Left renal cortex interstitium (tissue), 4 donors: ENCODE results near the gene CLRN3. TPM values are rescaled to one million over a fixed set of nuclear protein-coding genes. Genes with fewer than 3 reads are reported as not detected.

Source experiments
- DNase-seq, 4 donors: peaks; one replicate each; pipeline ENCODE4 v3.0.0-alpha.2; 2013; ENCODE audit warnings: low read depth in 4 of 4, low spot score in 2 of 4, missing footprints in 1 of 4
- polyA plus RNA-seq, 4 donors: library from polyadenylated mRNA; unstranded; fragments of 120-200 nt; gene quantifications; one replicate each; pipeline ENCODE4 v1.2.1, GENCODE V29; 2013; ENCODE audit not compliant: insufficient read length in 4 of 4

CLRN3 gene
- polyA plus RNA-seq, 4 donors, result 14.1 to 21.5 (median 18.3) TPM

DNA sequence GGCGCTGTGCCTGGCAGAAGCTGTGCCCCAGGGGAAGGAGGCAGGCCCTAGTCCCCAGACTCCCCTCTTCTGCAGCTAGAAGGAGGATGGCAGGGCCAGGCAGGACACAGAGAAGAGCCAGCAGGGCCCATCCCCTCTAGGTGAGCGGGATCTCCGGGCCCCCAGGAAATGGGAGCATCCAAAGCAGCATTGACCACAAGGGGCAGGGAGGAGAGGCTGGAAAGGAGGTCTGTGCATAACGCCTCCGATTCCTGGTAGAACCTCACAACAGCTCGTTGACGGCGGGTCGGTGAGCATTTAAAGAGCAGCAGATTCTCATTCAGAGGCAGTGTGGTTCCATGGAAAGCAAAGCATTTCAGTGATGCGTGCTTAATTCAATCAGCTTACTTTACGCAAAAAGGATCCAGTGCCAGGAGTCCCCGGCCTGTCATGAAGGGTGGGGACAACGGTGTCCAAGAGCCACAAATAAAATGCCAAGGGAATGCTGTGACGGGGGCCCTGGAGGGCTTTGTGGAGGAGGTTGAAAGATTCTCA, 41.0 kb downstream of the CLRN3 start:
- DNase-seq, result no peak

DNA sequence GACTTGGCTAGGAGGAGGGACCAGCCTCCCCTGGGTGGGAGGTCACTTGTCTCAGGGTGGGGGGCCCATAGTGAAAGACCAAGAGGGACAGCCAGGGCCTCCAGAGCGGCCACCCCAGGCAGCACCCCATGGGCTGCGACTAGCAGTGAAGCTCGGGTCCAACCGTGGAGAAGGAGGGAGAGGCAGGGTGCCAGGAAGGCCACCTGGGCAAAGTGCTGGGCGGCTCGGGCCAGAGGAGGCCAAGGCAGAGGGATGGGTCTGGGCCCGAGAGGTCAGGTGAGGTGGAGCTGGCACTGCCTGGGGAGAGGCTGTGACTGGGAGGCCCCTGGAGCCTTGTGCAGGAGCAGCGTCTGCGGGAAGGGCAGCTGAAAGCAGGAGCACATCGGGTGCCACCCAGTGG, 41.8 kb downstream of the CLRN3 start:
- DNase-seq, result no peak

DNA sequence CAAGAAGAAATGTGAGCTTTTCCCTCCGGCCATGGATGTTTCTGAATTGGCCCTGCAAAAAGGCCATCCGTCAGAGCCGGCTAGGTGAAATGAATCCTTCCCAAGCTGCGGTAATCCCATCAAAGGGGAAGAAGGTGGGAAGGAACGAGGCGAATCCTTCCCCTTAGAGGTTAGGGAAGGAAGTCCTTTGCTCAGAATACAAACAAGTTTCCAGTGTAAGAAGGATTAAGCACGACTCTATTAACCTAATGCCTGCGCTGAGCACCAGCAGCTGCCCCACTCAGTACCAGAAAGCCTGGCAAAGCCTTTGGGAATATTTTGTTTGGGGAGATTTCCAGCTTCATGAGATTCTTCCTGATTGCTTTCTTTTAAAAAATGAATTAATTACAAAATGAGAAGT, 42.8 kb downstream of the CLRN3 start:
- no peak for DNase-seq

DNA sequence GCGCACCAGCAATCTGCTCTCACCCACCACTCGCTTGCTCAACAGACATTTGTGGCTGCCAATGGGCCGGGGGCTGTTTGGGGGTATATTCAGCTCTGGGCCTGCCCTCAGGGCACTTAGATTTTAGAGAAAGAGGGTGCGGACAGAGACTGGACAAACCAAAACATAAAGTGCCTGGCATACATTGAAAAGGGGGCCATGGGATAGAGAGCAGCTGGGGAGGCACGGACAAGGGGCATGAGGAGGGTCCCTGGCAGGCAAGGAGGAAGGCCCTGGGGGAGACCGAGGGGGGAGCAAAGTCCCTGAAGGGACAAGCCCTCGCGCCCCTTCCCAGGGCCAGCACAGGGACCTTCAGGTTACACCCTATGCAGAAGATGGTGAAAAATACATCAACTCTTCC, 43.5 kb downstream of the CLRN3 start:
- DNase-seq, result no peak

DNA sequence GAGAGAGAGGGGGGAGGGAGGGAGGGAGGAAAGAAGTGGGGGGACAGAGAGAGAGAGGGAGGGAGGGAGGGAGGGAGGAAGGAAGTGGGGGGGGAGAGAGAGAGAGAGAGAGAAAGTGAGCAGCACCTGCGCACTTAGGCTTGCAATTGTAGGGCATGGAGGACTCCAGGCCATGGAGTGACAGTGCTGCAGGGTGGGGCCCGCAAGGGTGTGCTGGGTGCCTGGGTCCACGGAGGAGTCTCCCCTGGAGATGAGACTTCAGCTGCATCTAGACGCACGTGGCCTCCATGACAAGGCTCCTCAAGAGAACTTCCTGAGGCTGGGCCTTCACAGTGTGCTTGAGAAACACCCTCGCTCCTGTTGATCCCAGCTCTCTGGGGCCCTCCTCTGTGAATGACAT, 44.5 kb downstream of the CLRN3 start:
- no peak for DNase-seq

DNA sequence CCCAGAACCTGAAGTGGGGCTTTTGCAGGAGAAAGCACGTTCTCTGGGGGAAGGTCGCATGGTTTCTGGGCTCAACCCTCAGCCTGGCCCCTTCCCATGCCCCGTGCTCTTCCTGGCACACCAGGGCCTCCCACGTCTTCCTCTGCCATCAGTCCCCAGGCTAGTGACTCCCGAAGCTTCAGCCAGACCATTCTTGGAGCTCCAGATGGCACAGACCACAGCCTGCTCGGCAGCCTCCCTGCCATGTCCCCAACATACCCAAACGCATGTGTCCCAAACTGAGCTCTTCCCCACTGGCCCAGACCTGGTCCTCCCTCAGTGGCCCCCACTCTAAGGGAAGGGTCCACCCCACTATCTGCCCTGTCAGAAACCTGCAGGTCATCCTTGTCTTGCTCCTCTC, 47.0 kb downstream of the CLRN3 start:
- DNase-seq, result no peak

DNA sequence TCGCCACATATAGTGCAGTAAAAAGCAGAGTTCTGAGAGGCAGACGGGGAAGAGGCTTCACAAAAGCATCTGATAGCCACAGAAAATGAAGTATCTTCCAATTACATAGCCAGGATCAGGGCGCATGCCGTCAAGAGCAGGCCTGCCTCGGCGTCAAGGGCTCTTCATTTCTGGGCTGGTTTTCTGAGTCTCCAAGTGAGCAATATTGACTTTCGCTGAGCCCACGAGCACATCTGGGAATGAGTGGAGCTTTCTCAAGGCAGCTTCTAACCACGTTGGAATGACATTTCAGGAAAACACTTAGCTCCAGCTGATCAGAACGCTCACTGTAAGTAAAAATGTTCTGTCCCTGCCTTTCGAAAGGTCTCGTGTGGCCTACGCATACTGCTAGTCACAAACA, 51.9 kb downstream of the CLRN3 start:
- no peak for DNase-seq

DNA sequence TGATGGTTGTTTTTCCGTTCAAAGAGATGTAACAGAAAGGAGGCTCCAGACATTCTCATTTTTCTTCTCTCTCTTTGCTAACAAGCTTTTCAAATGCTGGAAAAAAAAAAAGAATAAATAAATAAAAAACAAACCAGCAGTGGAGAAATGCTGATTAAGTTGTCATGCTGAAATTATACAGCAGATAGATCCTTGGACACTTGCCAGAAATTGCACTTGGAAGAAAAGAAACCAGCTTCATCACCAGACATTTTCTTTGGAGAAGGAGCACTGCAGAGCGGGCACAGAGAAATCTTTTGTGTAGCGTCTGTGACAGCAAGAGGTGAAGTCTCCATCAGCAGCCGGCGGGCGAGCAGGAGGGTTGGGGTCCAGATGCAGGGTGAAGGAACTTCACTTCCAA, 55.8 kb downstream of the CLRN3 start:
- no peak for DNase-seq

DNA sequence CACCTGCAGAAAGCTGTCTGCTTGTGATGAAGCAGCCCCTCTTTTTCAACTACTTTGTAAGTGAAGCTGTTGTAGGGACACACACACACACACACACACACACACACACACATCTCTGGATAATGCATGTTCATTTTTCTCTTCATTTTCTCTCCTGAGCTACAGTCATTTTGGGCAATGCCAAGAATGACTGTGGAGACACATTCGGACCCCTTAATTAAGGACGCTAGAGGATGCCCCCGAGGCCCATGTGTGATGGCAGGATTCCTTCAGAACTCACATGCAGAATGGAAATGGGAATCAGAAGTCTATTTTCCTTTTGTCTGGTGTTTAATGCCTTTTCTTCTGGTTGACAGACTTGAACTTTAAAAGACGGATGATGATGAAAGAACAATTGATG, 56.6 kb downstream of the CLRN3 start:
- DNase-seq, result no peak

DNA sequence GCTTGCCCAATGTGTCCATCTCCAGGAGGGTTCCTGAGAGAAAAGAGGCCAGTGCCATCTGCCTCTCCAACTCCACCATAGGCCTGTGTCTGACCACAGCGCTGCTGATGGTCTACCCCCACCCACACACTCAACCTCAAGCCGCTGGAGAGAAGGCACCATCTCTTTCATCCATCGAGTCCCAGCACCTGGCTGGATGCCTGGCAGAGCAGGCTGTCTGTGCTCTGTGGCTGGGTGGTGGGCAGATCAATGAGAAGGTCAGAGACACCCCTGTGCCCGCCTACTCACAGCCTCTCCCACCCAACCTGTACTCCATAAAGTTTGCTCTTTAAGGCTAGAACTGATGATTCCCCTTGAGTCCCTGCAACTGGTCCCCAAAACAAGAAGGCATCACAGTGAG, 58.0 kb downstream of the CLRN3 start:
- no peak for DNase-seq

DNA sequence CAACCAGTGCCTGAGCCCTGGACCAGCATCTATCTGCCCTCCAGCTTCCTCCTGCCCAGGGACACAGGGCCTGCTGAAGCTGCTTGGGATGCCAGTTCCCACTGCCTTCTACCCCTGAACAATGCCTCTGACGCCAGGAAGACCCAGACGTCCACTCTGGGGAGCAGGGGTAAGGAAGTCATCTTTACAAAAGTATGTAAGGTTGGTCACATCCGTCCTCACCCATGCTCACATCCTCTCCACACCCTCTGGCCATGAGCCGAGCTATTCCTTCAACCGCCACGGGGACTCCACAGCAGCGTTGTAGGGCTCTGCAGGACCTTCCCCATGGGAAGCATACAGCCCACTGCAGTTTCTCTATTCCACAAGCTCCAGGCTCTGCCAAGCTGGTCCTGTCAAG, 58.5 kb downstream of the CLRN3 start:
- no peak for DNase-seq

DNA sequence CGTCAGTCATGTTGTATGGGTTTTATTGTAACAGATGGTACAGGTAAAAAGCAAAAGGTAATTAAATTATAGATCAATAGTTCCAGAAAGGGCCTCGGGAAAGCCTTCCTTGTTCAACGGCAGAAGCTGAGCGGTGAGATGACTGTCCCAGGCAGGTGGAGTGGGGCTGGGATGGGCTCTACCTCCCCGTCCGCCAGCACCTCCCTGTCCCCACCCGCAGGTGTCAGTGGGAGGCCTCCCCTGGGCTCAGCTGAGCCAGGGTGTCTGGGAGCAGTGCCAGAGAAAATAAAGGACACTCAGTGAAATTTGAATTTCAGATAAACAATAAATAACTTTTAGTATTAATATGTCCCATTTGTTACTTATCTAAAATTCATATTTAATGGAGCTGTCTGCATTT, 58.9 kb downstream of the CLRN3 start:
- no peak for DNase-seq

DNA sequence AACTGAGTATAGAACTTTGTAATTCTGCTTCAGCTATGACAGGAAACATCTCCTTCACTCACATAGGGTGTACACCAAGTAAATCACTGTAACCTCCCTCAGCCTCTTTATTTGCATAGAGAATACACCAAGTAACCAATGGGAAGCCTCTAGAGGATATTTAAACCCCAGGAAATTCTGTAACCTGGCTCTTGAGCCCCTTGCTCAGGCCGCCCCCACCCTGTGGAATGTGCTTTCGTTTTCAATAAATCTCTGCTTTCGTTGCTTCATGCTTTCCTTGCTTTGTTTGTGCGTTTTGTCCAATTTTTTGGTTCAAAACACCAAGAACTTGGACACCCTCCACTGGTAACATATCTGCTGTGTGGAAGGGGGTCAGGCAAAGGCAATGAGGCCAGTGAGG, 60.2 kb downstream of the CLRN3 start:
- peak in 2 of 4 donors; percentile 29 to 63 for DNase-seq

DNA sequence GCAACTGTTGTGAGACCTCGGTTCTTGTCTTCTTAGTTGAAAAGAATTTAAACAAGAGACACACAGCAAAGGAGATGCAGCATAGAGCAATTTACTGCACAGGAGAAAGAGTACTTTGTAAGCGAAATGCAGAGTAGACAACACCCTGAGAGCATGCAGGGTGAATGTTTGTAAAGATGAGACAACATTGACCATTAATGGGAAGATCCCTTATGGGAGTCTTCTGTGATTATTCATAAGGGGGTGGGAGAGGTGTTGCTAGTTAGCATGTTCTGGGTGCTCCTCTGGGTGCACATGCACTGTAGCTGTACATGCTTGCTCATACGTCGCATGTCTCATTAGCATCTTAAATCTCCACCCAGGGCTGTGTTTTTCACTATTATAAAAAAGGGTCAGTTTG, 62.3 kb downstream of the CLRN3 start:
- DNase-seq, result no peak

Other genes starting within 250 kb of the CLRN3 start
- 1 to 10 TPM; 1.0 to 4.3 (median 2.0) TPM for gene FOXI2, start 155.8 kb downstream of the CLRN3 start, polyA plus RNA-seq
- 1 to 10 TPM; 4.5 to 7.5 (median 6.6) TPM for gene PTPRE, start 14.2 kb upstream of the CLRN3 start, polyA plus RNA-seq
- gene MKI67, start 233.5 kb upstream of the CLRN3 start, polyA plus RNA-seq, result 10 to 100 TPM; 45.7 to 66.1 (median 50.5) TPM